Measurements from ENCODE around the gene SPOCK2.

The SPOCK2 gene

GRCh38 chr10:72068901-72069446 lies 19.4 kb downstream of the SPOCK2 start:
- no peak for DNase-seq

- DNase-seq: no peak
Measured at GRCh38 chr10:72068126-72068765, 20.1 kb downstream of the SPOCK2 start.

DNA sequence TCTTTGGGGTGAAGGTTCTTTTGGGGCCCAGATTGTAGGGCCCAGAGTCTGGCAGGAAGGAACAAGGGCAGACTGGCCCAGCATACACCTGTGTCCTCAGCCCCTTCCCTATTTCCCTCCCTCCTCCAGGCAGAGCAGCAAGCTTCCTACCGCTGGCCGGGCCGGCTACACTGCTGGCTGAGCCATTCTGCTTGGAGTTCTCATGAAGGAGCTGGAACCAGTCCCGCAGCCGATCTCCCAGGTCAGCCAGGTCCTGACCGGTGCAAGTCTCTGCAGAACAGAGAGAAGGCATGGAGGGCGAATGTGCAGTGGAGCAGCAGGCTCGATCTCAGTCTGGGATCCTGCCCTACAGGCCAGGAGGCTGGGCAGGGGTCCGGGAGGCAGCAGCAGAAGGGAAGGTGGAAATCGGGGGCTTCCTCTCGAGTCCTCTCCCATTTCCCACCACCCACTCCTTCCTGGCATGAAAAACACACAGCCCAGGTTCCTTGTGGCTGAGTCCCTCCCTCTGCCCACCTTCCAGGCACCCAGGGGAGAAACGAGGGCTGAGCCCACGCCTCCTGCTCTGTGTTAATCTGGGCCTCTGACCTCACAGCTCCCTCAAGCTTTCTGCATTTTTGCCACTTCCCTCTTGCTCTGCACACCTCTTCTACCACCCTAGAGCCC lies 20.8 kb downstream of the SPOCK2 start:
- DNase-seq: no peak

GRCh38 chr10:72066318-72067284 lies 21.8 kb downstream of the SPOCK2 start:
- no peak for DNase-seq

- DNase-seq: no peak
Measured at GRCh38 chr10:72065439-72066025, 22.8 kb downstream of the SPOCK2 start.

- DNase-seq: no peak
Measured at GRCh38 chr10:72063703-72064391, 24.5 kb downstream of the SPOCK2 start.

DNA sequence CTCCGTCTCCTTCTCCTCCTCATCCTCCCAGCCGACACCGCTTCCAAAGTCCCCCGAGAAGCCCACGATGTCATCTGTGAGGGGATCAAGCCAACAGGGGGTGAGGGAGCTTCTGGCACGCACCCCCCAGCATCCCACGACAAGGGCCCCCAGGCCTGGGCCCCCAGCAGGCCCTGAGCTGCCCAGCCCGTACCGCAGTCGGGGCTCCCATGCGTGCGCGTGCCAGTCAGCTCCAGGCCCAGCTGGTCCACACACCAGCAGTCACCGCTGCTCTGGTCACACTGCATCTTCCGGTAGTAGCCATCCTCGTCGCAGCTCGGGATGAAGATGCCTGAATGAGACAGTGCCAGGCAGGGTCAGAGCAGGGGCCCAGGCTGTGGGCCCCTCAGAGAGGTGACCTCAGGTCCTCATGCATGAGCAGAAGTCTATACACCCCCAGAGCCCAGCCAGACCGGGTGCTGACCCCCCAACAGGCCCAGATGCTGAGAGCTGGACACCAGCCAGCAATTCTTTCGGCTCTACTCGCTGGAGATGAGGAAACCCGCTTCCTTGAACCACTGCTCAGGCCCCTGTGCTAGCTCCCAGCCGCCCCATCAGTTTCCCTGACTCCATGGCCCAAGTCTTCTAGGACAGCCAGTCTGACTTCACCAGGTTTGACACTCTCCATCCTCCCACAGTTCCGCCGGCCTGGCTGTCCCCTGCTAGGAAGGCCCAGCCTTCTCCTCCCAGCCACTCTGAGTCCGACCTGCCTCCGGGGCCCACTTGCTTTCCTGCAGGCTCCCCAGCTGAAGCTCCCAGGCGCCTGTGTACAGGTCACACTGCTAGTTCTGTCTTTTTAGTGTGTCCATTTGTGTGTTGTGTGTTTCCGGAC lies 25.3 kb downstream of the SPOCK2 start:
- no peak for DNase-seq

DNA sequence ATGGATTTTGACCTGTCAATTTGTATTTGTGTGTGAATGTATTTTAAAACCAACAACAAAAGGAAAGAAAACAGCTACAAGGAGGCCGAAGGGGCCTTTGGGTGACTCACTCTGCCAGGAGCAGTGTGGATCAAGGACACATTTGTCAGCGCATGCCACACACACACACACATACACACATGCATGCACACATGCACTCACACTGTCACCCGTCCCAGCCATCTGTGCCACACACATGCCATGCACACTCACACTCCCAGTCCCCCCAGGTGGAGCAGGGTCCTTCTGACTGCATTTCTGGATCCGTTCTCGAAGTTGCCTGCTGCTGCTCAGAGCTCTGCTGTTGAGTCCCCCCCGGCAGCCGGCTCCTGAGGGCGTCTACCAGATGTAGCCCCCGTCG lies 26.0 kb downstream of the SPOCK2 start:
- DNase-seq: no peak

DNA sequence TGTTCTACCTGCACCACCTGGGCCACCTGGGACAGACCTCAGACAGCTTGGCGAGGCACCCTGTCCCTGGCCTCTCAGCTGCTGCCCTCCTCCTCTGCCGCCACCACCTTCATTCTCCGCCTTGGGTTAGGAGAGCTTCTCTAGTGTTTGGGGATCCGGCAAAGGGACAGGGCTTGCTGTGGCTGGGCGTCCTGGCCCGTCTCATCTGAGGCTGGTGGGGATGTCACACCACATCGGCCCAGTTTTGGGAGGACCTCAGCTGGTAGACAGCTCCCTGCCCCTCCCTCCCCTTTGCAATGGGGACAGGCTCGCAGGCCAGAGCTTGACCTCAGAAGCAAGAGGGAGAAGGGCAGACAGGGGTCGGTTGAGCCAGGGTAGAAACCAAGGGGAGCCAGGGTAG lies 26.4 kb downstream of the SPOCK2 start:
- DNase-seq: no peak

- DNase-seq: no peak
Measured at GRCh38 chr10:72061491-72061890, 26.9 kb downstream of the SPOCK2 start.

GRCh38 chr10:72059843-72060822 lies 28.2 kb downstream of the SPOCK2 start:
- no peak for DNase-seq

DNA sequence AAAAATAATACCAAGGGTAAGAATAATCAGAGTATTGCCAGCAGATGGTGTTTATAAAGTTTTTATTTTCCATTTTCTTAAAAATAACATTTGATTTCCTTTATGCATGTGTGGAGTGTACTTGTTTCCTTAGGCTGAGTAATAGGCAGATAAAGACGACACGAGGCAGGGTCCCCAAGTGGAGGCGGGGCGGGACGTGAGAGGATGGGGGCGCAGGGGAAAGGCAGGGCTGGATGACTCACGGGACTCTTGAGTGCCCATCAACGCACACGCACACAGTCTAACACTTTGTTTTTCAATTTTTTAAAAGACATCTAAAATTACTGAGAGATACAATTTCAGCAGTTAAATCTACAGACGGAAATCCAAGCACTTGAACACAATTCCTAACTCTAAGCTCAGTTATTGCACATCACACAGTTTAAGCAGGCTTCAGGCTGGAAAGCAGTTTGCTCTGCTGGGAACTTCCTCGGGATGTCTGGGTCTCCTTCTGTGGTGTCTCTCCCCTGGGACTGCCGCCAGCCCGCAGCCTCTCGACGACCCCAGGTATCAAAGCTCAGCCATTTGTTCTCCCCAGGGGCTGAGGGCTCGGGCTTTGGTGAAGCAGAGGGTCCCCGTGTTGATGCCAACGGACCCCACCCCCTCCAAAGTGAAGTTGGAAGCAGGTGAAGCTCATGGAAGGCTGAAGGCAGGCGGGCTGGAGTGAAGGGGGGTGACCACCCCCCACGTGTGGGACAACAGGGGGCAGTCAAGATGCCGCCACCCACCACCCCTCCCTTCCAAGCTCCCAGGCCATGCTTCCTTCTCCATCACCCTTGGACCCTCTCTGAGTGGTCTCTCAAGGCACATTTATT lies 29.1 kb downstream of the SPOCK2 start:
- DNase-seq: no peak

DNA sequence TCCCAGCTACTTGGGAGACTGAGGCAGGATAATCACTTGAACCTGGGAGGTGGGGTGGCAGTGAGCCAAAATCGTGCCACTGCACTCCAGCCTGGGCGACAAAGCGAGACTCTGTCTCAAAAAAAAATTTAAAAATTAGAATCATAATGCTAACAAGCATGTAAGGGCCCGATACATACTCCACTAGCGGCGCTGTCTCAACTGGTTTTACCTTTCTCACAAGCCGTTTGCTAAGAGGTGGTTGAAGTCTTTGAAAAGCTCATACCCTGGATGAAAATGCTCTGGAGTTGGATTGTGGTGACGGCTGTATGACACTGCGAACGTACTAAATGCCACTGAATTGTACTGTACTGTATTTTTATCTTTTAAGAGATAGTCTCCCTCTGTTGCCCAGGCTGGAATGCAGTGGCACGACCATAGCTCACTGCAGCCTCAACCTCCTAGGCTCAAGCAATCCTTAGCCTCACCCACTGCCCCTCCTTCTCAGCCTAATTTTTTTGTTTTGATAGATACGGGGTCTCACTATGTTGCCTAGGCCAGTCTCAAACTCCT lies 29.9 kb downstream of the SPOCK2 start:
- no peak for DNase-seq

- DNase-seq: no peak
Measured at GRCh38 chr10:72056932-72057751, 31.2 kb downstream of the SPOCK2 start.

- no peak for DNase-seq
Measured at GRCh38 chr10:72056113-72056512, 32.2 kb downstream of the SPOCK2 start.

DNA sequence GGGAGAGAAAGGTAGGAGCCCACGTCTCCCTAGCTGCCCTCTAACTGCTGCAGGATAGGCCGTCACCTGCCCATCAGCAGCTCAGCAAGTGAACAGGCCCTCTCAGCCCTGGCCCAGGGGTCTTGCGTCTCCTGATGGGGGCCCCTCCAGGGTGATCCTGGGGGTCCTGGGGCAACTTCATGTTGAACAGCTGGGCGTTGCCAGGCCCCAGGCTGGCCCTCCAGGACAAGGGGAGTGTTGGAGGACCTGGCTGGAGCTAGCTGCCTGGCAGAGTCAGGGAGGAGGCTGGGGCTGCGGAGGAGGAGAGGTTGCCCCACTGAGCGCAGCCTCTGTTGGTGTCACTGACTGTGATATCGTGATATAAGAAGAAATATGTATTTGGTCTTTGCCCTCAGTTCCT lies 34.7 kb downstream of the SPOCK2 start:
- no peak for DNase-seq

- no peak for DNase-seq
Measured at GRCh38 chr10:72050873-72051272, 37.5 kb downstream of the SPOCK2 start.
